Measurements from ENCODE around the gene PTGR3. TPM values are rescaled to one million over a fixed set of nuclear protein-coding genes. Genes with fewer than 3 reads are reported as not detected.

Gene PTGR3
- total and polyA plus RNA-seq, 2 donors from 2014 or later = 21.1 to 36.8 TPM

GRCh38 chr18:75238100-75238499 is 29.2 kb upstream of the PTGR3 start:
- Histone ChIP-seq H3K4me1 (ENCODE audit: control insufficient read depth in 2 of 3, insufficient read depth in 2 of 3, low read depth in 1 of 3, low read length in 3 of 3) (peaks cover 0 to 2% (median 0%) of the 10 kb centered on the region in 3 donors), H3K36me3 (ENCODE audit: control insufficient read depth in 2 of 3, insufficient read depth in 3 of 3, low read length in 3 of 3) (no peaks in the 10 kb centered on the region), H3K9me3 (ENCODE audit: control insufficient read depth in 2 of 3, insufficient read depth in 1 of 3, low read length in 3 of 3) (no peaks in the 10 kb centered on the region), H3K27me3 (ENCODE audit: control insufficient read depth, insufficient read depth, low read length) (no peaks in the 10 kb centered on the region), H3K4me3 (ENCODE audit: low read length in 3 of 3) (no peak overlapping the region), H3K9ac (ENCODE audit: low read length in 3 of 3) (no peak overlapping the region), H3K27ac (ENCODE audit: low read depth in 2 of 2, low read length in 2 of 2) (no peak overlapping the region)
- intact Hi-C loops (cut with DNase I) = no loop called here
- no peak for FAIRE-seq
- no peak for DNase-seq
- no peak for TF ChIP-seq CTCF (IDR thresholded peaks at IDR 0.05; ENCODE audit: borderline replicate concordance, extremely low read depth, insufficient read depth)

- no peak overlapping the region for H3K27ac ChIP-seq (ENCODE audit: low read depth in 2 of 2, low read length in 2 of 2)
- intact Hi-C loops (cut with DNase I) = no loop called here
- no peaks in the 10 kb centered on the region for H3K9me3 ChIP-seq (ENCODE audit: control insufficient read depth in 2 of 3, insufficient read depth in 1 of 3, low read length in 3 of 3)
- H3K27me3 ChIP-seq (ENCODE audit: control insufficient read depth, insufficient read depth, low read length) = no peaks in the 10 kb centered on the region
- TF ChIP-seq CTCF (IDR thresholded peaks at IDR 0.05; ENCODE audit: borderline replicate concordance, extremely low read depth, insufficient read depth) = no peak
- no peaks in the 10 kb centered on the region for H3K36me3 ChIP-seq (ENCODE audit: control insufficient read depth in 2 of 3, insufficient read depth in 3 of 3, low read length in 3 of 3)
- no peak overlapping the region for H3K4me3 ChIP-seq (ENCODE audit: low read length in 3 of 3)
- no peak overlapping the region for H3K9ac ChIP-seq (ENCODE audit: low read length in 3 of 3)
- no peak for FAIRE-seq
- peaks cover 0 to 4% (median 0%) of the 10 kb centered on the region in 3 donors for H3K4me1 ChIP-seq (ENCODE audit: control insufficient read depth in 2 of 3, insufficient read depth in 2 of 3, low read depth in 1 of 3, low read length in 3 of 3)
- DNase-seq = no peak
Measured at GRCh38 chr18:75235896-75236295, 27.0 kb upstream of the PTGR3 start.

- intact Hi-C loops (cut with DNase I) = no loop called here
- no peaks in the 10 kb centered on the region for H3K27me3 ChIP-seq (ENCODE audit: control insufficient read depth, insufficient read depth, low read length)
- DNase-seq = peak in 1 of 5 donors; percentile 43
- no peaks in the 10 kb centered on the region for H3K36me3 ChIP-seq (ENCODE audit: control insufficient read depth in 2 of 3, insufficient read depth in 3 of 3, low read length in 3 of 3)
- no peak for TF ChIP-seq CTCF (IDR thresholded peaks at IDR 0.05; ENCODE audit: borderline replicate concordance, extremely low read depth, insufficient read depth)
- H3K4me3 ChIP-seq (ENCODE audit: low read length in 3 of 3) = no peak overlapping the region
- no peak overlapping the region for H3K9ac ChIP-seq (ENCODE audit: low read length in 3 of 3)
- H3K9me3 ChIP-seq (ENCODE audit: control insufficient read depth in 2 of 3, insufficient read depth in 1 of 3, low read length in 3 of 3) = no peaks in the 10 kb centered on the region
- no peak overlapping the region for H3K27ac ChIP-seq (ENCODE audit: low read depth in 2 of 2, low read length in 2 of 2)
- FAIRE-seq = no peak
- peaks cover 0 to 5% (median 0%) of the 10 kb centered on the region in 3 donors for H3K4me1 ChIP-seq (ENCODE audit: control insufficient read depth in 2 of 3, insufficient read depth in 2 of 3, low read depth in 1 of 3, low read length in 3 of 3)
Measured at GRCh38 chr18:75234901-75235300, 26.0 kb upstream of the PTGR3 start.

GRCh38 chr18:75231053-75231406 is 22.1 kb upstream of the PTGR3 start:
- no peaks in the 10 kb centered on the region for H3K9me3 ChIP-seq (ENCODE audit: control insufficient read depth in 2 of 3, insufficient read depth in 1 of 3, low read length in 3 of 3)
- TF ChIP-seq CTCF (IDR thresholded peaks at IDR 0.05; ENCODE audit: borderline replicate concordance, extremely low read depth, insufficient read depth) = no peak
- H3K9ac ChIP-seq (ENCODE audit: low read length in 3 of 3) = no peak overlapping the region
- H3K27me3 ChIP-seq (ENCODE audit: control insufficient read depth, insufficient read depth, low read length) = no peaks in the 10 kb centered on the region
- intact Hi-C loops (cut with DNase I) = no loop called here
- no peak for FAIRE-seq
- H3K27ac ChIP-seq (ENCODE audit: low read depth in 2 of 2, low read length in 2 of 2) = no peak overlapping the region
- peaks cover 11 to 17% (median 12%) of the 10 kb centered on the region in 3 donors for H3K4me1 ChIP-seq (ENCODE audit: control insufficient read depth in 2 of 3, insufficient read depth in 2 of 3, low read depth in 1 of 3, low read length in 3 of 3)
- DNase-seq = no peak
- H3K36me3 ChIP-seq (ENCODE audit: control insufficient read depth in 2 of 3, insufficient read depth in 3 of 3, low read length in 3 of 3) = no peaks in the 10 kb centered on the region
- H3K4me3 ChIP-seq (ENCODE audit: low read length in 3 of 3) = no peak overlapping the region

Measured in kidney (tissue), 14 donors.